ENCODE data around the gene UQCR10. TPM values are rescaled to one million over a fixed set of nuclear protein-coding genes. Genes with fewer than 3 reads are reported as not detected.

UQCR10 gene
- total and polyA plus RNA-seq, 9 of the 15 experiments (the other 6 are each of a cell fraction or from before 2014, with no cell fraction given) = 128 to 903 (median 163) TPM

- TF ChIP-seq RBM17 (IDR thresholded peaks at IDR 0.05; ENCODE audit: borderline replicate concordance, low read depth, low read length) (no peak), SOX6 (IDR thresholded peaks at IDR 0.05) (peak; percentile 91), ZNF639 (CRISPR knock-in tag; conservative IDR thresholded peaks at IDR 0.05 in 1 of 2, IDR thresholded peaks at IDR 0.05 in 1 of 2) (0 out of 4 replicates have a peak, but pooled peaks of 1 of the 2 experiments have one; percentile 21), PKNOX1 (IDR thresholded peaks at IDR 0.05) (0 out of 2 replicates have a peak, but pooled peaks have one; percentile 15), BRD9 (IDR thresholded peaks at IDR 0.05; ENCODE audit: low read depth, partially characterized antibody) (peak; percentile 67), PHB2 (IDR thresholded peaks at IDR 0.05; ENCODE audit: low read depth) (peak; percentile 93), POLR2AphosphoS5 (IDR thresholded peaks at IDR 0.05; ENCODE audit: control insufficient read depth, insufficient read depth, low read depth, low read length) (peak; percentile 87), TAL1 (IDR thresholded peaks at IDR 0.05) (peak; percentile 96), JUN (IDR thresholded peaks at IDR 0.05; ENCODE audit: borderline replicate concordance, low read depth, low read length) (peak; percentile 41; the same call in 1 of the 2 replicates), JUN (CRISPR knock-in tag; IDR thresholded peaks at IDR 0.05; ENCODE audit: borderline replicate concordance) (no peak), MEF2A (IDR thresholded peaks at IDR 0.05; ENCODE audit: control insufficient read depth, low read depth, low read length) (peak; percentile 96), BRCA1 (IDR thresholded peaks at IDR 0.05) (no peak), BRCA1 (CRISPR knock-in tag; IDR thresholded peaks at IDR 0.05) (no peak), MCM5 (IDR thresholded peaks at IDR 0.05; ENCODE audit: low read depth) (no peak), ZNF644 (tag; IDR thresholded peaks at IDR 0.05; ENCODE audit: low read depth) (no peak), CXXC5 (CRISPR knock-in tag; IDR thresholded peaks at IDR 0.05) (peak; percentile 49), CEBPG (CRISPR knock-in tag; IDR thresholded peaks at IDR 0.05) (no peak), CEBPG (tag; conservative IDR thresholded peaks at IDR 0.05 in 1 of 2, IDR thresholded peaks at IDR 0.05 in 1 of 2) (no peak), ZNF584 (CRISPR knock-in tag; IDR thresholded peaks at IDR 0.05; ENCODE audit: low read depth) (0 out of 2 replicates have a peak, but pooled peaks have one; percentile 57), HDAC1 (IDR thresholded peaks at IDR 0.05) (peak in 1 of 2 experiments; percentile 95; a peak in 2 of 4 replicates), MAFK (IDR thresholded peaks at IDR 0.05; ENCODE audit: low read length) (peak; percentile 59), HNRNPLL (IDR thresholded peaks at IDR 0.05; ENCODE audit: low read depth, low read length, poor library complexity, severe bottlenecking) (no peak), RB1 (IDR thresholded peaks at IDR 0.05; ENCODE audit: low read depth) (peak; percentile 37; the same call in 1 of the 2 replicates), KDM1A (IDR thresholded peaks at IDR 0.05) (peak; percentile 77 to 94), RAD21 (CRISPR knock-in tag; conservative IDR thresholded peaks at IDR 0.05 in 1 of 2, IDR thresholded peaks at IDR 0.05 in 1 of 2) (peak in 1 of 2 experiments; percentile 26; a peak in 2 of 4 replicates), ELF4 (CRISPR knock-in tag; IDR thresholded peaks at IDR 0.05) (0 out of 2 replicates have a peak, but pooled peaks have one; percentile 75)
These were observed 13.8 kb downstream of the UQCR10 start (continued) for GRCh38 chr22:29780748-29781676.
